Lower leg skin (tissue), 3 donors: ENCODE measurements around the gene PRR33.

Experiments
- CTCF ChIP-seq, 3 donors: fragments of 450-650 bp; IDR thresholded peaks; one replicate each; pipeline ENCODE4 v1.5.1; 2016; ENCODE audit warnings: antibody characterized with exemption in 3 of 3, mild to moderate bottlenecking in 3 of 3, moderate library complexity in 2 of 3
- POLR2A ChIP-seq, 2 donors: fragments of 450-650 bp; IDR thresholded peaks; one replicate each; pipeline ENCODE4 v1.6.1; 2016 to 2017; ENCODE audit warnings: antibody characterized with exemption in 2 of 2, mild to moderate bottlenecking in 1 of 2, moderate library complexity in 1 of 2

- TF ChIP-seq POLR2A (IDR thresholded peaks at IDR 0.05) = no peak
- no peak for TF ChIP-seq CTCF (IDR thresholded peaks at IDR 0.05)
Observed at GRCh38 chr11:1887451-1888346, 4.0 kb downstream of the PRR33 start.
